GM21717 (cell line): Measurements from ENCODE around the gene DCN.
"Not testable (repeated sequence)": the region's sequence is repeated elsewhere in the genome, so short reads cannot be mapped to it uniquely, and the experiment has no call there.

Experiments
- ATAC-seq: cut with Tn5 transposase; IDR thresholded peaks from one replicate; pipeline ENCODE4 v1.9.1; 2021; ENCODE audit warnings: mild to moderate bottlenecking, moderate library complexity; ENCODE audit not compliant: unreplicated experiment

DCN gene, protein sequence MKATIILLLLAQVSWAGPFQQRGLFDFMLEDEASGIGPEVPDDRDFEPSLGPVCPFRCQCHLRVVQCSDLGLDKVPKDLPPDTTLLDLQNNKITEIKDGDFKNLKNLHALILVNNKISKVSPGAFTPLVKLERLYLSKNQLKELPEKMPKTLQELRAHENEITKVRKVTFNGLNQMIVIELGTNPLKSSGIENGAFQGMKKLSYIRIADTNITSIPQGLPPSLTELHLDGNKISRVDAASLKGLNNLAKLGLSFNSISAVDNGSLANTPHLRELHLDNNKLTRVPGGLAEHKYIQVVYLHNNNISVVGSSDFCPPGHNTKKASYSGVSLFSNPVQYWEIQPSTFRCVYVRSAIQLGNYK

DNA sequence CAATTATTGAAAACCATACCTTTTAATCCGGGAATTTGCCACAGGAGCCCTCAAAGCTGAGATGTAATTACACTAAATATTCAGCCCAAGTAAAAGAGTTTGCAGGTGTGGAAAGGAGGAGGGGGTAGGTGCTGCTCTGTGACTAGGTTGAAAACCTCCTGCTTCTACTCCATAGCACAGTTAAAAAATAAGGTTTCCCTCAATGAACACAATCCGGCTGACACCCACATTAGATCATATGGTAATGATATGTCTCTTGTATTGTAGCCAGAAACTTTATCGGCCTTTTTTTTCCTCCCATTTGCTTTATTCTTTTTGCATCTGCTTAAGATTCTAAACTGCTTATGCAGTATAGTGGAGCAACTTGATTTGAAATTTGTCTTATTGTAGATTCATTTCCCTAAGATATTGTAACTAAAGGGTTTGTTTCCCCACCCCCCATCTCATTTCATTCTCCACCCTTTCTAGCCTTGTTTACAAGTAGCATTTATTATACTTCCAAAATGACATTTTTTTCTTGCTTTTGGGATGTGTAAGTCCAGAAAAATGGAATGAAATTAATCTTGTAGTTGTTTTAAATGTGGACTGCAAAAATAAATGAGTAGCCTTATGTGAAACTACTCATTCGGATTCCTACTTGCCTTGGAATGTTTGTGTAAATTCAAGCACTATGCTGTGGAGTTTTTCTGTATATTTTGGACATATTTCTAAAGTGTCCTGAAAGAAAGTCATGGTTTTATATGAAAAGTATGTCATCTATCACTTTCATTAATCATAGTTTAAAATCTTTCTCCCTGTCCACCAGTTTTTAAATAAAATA is at the start of gene DCN:
DCN (minus strand) TSS at position 182 of the 820 bp plus-strand sequence. CDS start 4,265 bp downstream, outside the sequence.
- no peak for ATAC-seq

DNA sequence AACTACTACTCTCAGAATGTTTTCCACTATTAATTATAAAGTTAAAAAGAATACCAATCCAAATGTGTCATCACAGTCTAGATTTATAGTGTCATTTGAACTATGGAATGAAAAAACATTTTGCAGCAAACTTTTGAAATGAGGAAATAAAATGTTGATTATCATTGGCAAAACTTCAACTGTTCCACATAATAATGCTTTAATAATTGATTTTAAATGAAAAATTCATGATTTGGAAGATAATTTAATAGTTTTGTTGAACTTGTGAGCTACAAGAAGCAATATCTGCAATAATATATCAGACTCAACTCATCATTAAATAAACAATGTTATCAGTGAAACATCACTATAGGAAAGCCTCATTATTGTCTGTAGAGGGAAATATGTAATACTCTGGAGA is 48.2 kb upstream of the DCN start:
- no peak for ATAC-seq

DNA sequence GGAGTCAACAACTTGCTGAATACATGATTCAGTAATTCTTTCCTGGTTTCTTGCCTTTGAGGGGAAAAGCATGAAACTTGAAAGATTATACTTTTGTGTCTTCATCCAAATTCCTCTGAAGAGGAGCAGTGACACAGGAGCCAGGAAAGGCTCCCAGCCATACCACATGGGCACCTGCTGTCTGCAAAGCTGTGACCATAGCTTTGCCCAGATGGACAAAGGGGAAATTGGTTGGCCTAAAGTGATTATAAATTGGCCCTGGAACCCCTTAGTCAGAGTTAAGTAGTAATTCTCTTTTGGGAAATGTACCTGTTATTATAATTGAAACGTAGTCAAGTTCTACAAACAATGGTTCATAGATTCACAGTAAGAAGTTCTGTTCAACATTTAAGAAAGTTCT is 44.3 kb upstream of the DCN start:
- no peak for ATAC-seq

DNA sequence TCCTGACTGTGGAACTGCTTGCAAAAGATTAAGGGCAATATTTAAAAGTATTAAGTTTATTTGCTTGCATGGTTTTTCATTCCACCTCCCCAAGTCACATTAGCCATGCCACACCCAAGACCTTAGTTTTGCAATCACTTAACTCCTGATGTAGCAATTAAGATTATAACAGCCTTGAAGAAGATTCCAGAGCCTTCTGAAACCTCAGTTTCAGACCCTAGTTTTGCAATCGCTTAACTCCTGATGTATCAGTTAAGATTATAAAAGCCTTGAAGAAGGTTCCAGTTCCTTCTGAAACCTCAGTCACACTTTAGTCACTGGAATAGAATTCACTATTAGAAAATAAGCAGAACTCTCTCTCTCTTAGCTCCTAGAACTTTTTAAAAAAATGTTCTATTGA is 42.7 kb upstream of the DCN start:
- ATAC-seq, result no peak

DNA sequence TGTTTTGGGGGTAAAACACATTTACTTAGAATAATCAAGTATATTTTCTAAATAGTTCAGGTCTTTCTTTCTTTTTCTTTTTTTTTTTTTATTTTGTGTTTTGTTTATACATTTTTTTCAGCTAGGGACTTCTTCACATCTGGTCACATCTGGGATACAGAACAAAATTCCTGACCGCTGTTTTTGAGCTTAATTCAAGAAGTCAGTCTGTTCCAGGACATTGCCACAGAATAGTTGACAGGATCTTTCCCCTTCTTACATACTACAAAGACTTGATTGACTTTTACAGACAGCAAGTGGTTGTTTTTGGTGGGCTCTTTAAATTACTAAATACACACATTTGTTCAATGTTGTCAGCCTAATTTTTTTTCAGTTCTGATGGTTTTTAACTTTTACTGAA is 41.8 kb upstream of the DCN start:
- ATAC-seq, result no peak

DNA sequence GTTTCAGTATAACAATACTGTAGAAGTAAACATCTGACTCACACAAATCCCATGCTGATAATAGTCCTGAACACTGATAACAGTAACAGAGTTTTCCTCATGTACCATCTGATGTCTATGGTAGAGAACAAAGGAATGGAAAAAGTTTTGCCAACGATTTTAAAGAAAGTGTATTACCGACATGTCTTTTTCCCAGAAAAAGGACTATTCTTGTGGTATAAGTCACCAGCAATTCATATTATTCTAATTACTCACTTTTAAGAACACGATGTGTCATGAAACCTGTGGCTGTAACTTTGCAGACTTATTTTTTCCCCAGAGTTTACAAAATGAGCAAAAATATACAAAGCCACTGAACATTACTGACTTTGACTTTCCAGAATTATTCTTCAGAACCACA is 40.1 kb upstream of the DCN start:
- no peak for ATAC-seq

DNA sequence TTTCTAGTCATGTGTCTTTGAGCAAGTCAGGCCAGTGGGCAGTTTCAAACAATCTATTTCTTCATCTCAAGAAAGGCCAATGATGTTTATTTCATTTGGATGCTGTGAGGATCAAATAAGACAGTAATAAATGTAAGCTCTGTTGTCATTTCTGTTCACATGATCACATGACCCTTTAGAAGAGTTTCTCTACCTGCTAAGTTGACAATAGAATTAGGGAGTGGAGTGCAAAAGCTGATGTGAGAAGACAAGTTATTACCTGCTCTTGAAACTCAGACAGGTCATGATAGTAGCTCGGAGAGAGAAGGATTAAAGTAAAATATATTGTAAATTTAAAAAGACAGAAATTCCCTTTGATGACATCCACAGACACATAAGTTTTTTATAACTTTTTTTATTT is 37.3 kb upstream of the DCN start:
- ATAC-seq, result no peak

DNA sequence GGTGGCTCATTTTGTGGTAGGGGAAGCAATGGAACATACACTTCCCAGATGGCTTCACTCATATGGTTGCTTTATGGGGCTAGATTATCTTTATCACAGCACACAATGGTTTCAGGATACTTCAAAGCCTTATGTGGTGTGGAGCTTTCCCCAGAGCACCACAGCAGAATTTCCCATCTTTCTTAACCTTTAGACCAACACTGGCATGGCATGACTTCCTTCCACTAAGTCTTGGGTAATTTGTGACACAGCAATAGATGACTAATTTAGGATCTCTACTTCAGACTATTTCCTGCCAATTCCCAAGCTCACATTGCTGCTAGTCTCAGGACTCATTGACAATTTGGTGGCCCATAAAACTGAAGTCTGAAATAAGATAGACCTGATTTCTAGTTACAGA is 36.9 kb upstream of the DCN start:
- ATAC-seq, result no peak

DNA sequence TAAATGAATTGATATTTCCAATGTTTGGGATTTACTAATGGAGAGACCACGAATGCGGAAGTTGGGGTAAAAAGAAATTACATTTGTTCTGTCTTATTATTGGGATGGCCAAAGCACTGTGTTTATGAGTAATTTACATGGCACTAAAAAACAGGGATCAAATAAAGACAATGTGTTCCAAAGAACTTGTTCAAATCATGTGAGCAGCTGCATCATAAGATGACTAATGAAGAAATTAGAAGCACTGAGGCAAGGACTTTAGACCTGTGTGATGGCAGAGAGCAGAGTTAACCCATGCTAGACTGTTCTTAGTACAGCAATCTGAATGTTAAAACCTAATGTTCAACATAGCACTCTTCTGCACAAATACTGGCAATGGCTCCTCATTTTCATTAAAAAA is 34.3 kb upstream of the DCN start:
- ATAC-seq, result no peak

DNA sequence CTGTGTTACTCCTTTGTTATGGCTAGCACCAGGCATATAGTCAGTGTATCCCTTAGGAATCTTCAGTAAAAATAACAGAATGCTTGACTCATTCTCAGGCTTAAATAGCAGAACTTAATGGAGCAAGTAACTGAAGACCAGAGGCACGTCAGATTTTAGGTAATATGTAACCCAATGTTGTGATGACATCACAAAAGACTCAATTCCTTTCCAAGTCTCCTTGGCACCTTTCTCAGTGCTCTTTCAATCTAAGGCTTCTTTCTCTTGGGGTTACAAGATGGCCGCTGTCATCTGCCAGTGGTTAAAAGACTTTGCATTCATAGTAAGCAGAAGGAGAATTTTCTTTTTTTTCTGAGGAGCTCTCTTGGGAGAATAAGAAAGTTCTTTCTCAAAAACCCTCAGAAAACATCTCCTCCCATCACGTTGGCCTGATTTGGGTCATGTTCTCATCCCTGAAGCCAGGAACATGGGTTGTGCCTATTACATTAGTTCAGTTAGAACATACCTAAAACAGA is 33.4 kb upstream of the DCN start:
- ATAC-seq, result no peak

DNA sequence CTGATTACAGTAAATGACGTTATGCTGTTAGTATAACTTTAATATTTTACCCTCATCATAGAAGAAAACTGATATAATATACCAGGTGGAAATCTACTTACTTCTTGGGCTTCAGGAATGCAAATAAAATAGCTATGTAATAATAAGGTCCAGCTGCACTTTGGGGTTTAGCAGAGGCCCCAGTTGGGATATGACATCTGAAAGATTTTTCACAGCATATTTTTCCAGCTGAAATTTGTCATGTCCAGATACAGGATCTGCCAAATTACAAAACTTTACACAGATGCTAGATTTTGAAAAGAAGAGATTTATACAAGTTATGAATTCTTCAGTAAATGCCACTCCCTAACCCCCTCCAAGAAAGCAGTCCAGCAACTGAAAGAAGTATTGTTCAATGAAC is 29.2 kb upstream of the DCN start:
- no peak for ATAC-seq

DNA sequence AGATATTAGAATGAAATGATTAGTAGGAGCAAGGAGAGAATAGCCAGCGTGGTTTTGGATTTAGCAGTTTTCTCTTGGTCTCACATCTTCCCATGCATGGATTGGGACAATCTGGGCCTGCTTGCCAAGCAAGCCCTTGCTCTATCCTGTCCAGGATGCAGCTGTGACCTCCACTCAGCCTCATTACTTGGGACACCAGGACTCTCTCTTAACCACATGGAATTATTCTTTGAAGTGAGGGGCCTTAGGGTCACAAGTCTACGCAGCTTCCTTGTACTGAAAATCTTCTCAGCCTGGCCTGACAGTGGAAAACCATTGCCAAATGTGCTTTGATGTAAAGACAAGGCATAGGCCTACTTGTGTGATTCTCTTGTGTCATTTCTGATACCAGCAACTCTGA is 28.0 kb upstream of the DCN start:
- ATAC-seq, result no peak

DNA sequence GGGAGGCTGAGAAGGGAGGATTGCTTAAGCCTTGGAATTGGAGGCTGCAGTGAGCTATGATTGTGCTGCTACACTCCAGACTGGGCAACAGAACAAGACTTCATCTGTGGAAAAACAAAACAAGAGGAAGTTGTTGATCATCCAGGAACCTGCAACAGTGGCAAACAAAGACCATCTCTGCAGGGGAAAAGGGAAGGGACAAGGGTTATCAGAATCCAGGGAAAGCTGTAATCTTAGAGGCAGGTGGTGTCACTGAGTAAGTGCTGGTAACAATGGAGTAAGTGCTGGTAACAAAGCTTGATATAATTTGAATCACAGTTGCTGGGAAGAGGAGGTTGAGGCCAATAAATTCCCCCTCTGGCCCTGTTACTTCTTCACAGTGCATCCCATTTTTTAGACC is 27.5 kb upstream of the DCN start:
- no peak for ATAC-seq

DNA sequence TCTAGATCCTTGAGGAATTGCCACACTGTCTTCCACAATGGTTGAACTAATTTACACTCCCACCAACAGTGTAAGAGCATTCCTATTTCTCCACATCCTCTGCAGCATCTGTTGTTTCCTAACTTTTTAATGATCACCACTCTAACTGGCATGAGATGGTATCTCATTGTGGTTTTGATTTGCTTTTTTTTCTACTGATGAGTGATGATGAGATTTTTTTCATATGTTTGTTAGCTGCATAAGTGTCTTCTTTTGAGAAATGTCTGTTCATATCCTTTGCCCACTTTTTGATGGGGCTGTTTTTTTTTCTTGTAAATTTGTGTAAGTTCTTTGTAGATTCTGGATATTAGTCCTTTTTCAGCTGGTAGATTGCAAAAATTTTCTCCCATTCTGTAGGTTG is 24.7 kb upstream of the DCN start:
- not testable (repeated sequence) for ATAC-seq

DNA sequence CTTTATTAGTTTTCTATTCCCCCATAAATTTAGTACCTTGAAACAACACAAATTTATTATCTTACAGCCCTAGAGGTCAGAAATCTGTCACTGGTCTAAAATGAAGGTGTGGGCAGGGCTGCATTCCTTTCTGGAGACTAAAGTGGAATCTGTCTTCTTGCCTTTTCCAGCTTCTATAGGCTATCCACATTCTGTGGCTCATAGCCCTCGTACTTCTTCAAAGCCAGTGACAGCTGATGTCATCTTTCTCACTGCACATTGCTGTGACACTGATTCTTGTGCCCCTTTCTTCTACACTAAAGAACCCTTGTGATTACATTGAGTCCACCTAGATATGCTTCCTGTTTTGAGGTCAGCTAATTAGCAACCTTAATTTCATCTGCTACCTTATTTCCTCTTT is 23.2 kb upstream of the DCN start:
- ATAC-seq, result no peak

DNA sequence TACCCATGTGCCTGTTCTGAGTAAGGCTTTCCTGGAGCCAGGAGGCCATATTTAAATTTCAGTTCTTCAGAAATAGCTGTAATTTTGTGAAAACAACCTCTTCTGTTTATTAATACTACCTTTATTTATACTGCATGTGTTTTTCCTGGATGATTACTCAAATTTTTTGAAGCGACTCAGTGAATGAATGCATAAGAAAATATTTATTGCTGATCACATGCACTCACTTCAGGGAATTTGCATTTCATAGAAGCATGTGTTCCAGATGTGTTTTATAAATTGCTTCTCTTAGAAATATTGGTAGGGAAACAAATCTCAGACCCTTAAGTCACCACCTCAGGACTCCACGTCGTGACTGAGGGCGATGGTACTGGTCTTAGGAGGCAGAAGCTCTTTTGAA is 21.8 kb upstream of the DCN start:
- no peak for ATAC-seq

DNA sequence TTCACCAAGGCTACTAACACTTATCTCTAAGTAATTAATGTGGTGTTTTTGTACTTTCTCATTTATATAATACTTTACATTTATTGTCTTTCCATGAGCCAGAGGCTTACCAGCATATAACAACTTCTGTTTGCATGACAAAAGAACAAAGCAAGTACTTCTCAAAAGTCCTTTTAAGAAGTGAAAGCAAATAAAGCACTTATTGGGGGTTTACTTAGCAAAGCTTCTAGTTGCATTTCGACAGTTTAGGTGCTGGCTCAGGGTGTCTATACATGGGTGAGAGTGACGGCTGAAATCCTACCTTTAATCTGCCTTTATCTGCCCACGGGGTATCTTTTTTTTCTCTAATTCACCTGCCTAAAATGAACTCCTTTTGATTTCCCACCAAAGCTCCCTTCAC is 21.0 kb upstream of the DCN start:
- ATAC-seq, result no peak

DNA sequence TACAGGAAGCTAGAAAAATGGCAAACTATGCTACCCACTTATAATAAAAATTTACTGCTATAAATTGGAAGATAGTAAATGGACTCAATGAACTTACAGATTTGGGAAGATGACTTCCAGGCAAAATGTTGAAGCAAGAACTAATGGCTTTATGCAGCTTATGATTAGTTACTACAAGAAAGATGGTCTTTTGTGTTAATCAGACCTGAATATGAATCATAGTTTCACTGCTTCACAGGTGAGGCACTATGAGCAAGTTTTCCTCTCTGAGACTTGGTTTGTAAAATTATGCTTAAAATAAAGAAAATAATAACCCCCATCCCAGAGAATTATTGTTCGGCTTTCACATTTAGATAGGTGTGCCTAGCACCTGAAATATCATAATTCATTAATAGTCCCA is 19.8 kb upstream of the DCN start:
- no peak for ATAC-seq

DNA sequence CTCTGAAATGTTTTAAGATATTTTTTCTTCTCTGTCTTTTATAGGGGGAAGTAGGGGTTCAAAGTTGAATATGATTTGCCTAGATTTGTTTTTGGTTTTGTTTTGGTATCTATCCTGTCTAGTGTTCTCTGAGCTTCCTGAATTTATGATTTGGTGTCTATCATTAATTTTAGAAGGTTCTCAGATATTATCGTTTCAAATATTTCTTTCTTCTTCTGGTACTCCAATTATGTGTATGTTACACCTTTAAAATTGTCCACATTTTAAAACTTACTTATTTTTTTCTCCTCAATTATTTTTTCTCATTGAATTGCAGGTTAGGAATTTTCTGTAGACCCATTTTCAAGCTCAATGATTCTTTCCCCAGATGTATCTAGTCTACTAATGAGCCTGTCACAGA is 13.8 kb upstream of the DCN start:
- ATAC-seq, result no peak

DNA sequence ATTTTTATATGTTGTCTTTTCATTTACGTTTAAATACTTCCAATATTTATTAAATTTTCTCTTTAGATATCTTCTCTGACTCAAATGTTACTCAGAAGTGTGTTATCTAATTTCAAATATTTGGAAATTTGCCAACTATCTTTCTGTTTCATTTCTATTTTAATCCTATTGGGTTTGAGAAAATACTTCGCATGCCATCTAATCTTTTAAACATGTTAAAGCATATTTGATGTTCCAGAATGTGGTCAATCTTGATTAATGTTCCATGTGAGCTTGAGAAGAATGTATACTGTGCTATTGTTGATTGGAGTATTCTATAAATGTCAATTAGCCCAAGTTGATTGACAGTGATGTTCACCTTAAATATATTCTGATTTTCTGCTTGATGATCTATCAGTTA is 11.9 kb upstream of the DCN start:
- ATAC-seq, result no peak

DNA sequence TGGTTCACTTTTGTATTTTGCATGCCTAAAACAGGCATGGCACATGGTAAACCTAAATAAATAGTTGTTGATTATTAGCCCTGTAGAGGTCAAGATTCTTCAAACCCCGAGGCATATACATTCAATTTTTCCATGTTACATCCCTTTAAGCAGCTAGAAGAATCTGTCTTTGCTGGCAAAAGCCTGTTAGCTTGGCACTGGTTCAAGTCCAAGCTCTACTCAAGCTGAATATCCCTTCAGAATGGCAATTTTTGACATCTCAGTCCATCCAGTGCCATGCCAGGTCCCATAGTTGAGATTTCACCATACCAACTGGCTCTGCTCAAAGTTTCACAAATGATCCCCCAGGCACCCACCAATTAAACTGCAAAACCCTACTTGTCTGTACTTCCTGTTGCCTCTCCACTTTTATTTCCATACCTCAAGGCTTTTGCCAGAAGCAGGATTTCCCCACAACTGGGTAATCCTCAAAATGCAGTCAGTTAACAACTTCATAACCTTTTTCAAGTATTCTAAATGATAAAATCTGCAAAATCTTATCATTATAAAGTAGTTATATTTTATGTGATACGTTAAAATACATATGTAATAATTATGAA is 9.0 kb upstream of the DCN start:
- ATAC-seq, result no peak

DNA sequence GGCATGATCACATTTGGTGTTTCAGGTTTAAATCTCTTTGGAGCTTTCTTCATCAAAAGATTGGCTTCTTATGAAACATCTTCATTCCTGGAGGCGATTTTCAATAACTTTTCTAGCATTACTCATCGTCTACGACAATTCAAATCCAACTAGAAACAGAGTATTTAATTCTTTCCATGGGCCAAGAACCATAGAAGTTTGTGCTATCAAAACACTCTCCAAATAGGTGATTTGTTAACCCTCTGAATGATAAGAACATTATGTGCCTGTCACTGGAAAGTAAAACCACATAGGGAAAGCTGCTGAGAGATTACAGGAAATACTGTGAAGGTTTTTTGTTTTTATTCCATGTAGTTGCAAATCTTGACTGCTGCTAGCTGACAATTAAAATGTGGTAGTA is 6.9 kb upstream of the DCN start:
- no peak for ATAC-seq
